BJ (cell line): Measurements from ENCODE around the gene SPSB4. TPM values are rescaled to one million over a fixed set of nuclear protein-coding genes. Genes with fewer than 3 reads are reported as not detected.

Experiments
- CTCF ChIA-PET: fragments of 350-600 bp; formaldehyde crosslinking; extraction: SDS; loops from one replicate; lab custom pipeline; 2021; ENCODE audit warnings: antibody characterized with exemption, inconsistent platforms; lab: Yijun Ruan, JAX
- POLR2A ChIA-PET: fragments of 300-600 bp; sonication (Branson Sonifier 250); formaldehyde crosslinking; extraction: SDS; loops from one replicate; lab custom pipeline; 2021; ENCODE audit warnings: antibody characterized with exemption; lab: Charles Lee
- DNase-seq: peaks from one replicate; pipeline ENCODE4 v3.0.0-alpha.2; 2011; ENCODE audit warnings: low read depth
- H3K27me3 ChIP-seq: 2 replicates; pipeline ENCODE4 v1.6.0; 2011; ENCODE audit warnings: low read length; ENCODE audit not compliant: control insufficient read depth, insufficient read depth
- H3K36me3 ChIP-seq: 2 replicates; pipeline ENCODE4 v1.5.1; 2011; ENCODE audit warnings: low read length; ENCODE audit not compliant: control insufficient read depth, insufficient read depth
- H3K4me3 ChIP-seq: 2 replicates; pipeline ENCODE4 v1.5.1; 2011; ENCODE audit warnings: low read depth, mild to moderate bottlenecking, control low read depth, low read length
- polyA plus RNA-seq: library from polyadenylated mRNA; depleted of rRNA; stranded (reverse); fragments of >200 nt; gene quantifications from 2 replicates; pipeline ENCODE4 v1.2.3, GENCODE V29; 2011
- TF ChIP-seq, protein P1 (sequence below): IDR thresholded peaks from 2 replicates; pipeline ENCODE4 v1.5.1; 2011; ENCODE audit warnings: low read depth, mild to moderate bottlenecking, control low read depth, inconsistent platforms, low read length, moderate library complexity; ENCODE audit not compliant: insufficient read depth

The SPSB4 gene
- polyA plus RNA-seq, 1 experiment, result not detected

DNA sequence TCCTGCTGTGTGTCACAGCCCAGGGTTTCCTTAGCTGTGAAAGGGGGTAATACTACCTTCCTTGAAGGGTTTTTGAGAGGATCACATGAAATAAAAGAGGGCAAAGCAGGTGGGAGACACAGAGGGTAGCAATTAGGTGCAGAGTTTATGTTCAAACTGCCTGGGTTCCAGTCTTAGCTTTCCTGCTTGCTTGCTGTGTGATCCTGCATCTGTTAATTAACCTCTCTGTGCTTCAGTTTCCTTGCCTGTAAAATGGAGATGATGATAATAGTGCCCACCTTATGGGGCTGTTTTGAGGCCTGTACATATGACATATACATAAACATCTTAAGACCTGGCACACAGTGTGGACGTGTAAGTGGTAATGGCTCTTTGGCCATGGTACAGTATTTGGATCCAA, 35.0 kb downstream of the SPSB4 start:
- no peak for DNase-seq
- ChIA-PET CTCF (interaction anchor here (0.8 kb wide), 1 partner anchor 10 kb away, joined by 3 read pairs; no protein-coding TSS in a partner anchor), POLR2A (no interaction called here)
- H3K4me3 ChIP-seq, result no peak overlapping the region
- H3K27me3 ChIP-seq, result peaks cover 3% of the 10 kb centered on the region; the same call in 1 of the 2 replicates
- TF ChIP-seq, protein P1, sequence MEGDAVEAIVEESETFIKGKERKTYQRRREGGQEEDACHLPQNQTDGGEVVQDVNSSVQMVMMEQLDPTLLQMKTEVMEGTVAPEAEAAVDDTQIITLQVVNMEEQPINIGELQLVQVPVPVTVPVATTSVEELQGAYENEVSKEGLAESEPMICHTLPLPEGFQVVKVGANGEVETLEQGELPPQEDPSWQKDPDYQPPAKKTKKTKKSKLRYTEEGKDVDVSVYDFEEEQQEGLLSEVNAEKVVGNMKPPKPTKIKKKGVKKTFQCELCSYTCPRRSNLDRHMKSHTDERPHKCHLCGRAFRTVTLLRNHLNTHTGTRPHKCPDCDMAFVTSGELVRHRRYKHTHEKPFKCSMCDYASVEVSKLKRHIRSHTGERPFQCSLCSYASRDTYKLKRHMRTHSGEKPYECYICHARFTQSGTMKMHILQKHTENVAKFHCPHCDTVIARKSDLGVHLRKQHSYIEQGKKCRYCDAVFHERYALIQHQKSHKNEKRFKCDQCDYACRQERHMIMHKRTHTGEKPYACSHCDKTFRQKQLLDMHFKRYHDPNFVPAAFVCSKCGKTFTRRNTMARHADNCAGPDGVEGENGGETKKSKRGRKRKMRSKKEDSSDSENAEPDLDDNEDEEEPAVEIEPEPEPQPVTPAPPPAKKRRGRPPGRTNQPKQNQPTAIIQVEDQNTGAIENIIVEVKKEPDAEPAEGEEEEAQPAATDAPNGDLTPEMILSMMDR, result no peak
- no peaks in the 10 kb centered on the region for H3K36me3 ChIP-seq

DNA sequence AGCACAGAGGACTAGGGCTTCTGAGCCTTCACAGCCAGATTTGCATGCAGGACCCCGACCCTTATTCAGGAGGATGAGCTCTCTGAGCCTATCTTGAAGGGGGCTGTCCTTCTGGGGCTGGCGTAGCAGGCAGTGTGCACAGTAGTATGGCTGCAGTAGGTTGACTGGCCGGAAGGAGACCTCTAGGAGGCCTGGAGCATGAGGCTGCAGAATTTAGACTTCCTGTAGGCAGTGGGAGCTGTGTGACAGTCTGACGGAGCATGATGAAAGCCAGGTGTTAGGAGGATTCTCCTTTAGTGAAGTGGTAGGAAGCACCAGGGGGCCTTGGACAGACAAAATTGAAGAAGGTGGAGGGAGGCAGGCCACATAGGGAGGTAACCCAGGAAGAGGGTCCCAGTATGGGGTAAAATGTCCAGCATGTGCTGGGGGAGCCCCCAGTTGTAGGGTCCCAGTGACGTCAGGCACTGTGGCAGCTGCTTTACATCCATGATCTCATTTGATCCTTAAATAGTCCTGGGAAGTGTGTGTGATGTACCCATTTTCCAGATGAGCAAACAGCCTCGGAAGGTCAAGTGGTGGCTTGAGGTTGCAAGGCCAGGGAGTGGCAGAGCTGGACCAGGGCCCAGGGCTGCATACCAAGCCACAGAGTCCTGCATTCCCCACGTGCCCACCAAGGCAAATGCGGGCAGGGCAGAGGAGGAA, 36.1 kb downstream of the SPSB4 start:
- POLR2A ChIA-PET, result no interaction called here
- CTCF ChIA-PET, result no interaction called here

DNA sequence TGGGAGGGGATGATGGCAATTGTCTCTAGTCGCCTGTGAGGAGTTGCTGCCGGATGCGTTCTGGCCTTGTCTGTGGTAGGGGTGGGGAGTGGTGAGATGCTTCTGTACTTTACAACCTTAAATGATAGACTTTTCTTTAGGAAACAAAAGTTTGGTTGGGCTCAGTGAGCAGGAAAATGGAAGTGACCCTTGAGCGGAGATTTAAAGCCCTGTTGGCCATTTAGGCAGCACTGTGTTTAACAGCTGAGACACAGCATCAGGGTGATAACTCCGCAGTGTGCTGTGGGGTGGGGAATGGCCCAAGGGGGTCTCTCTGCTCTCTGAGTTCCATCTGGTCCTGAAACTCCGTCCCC, 36.6 kb downstream of the SPSB4 start:
- CTCF ChIA-PET, result no interaction called here
- TF ChIP-seq, protein P1, result no peak
- POLR2A ChIA-PET, result no interaction called here
- Histone ChIP-seq H3K4me3 (no peak overlapping the region), H3K36me3 (no peaks in the 10 kb centered on the region), H3K27me3 (peaks cover 7% of the 10 kb centered on the region; the same call in 1 of the 2 replicates)
- no peak for DNase-seq

More for the DNA sequence above, 36.1 kb downstream of the SPSB4 start:
- DNase-seq, result no peak
- peaks cover 7% of the 10 kb centered on the region; the same call in 1 of the 2 replicates for H3K27me3 ChIP-seq
- TF ChIP-seq, protein P1, result no peak
- no peaks in the 10 kb centered on the region for H3K36me3 ChIP-seq
- no peak overlapping the region for H3K4me3 ChIP-seq

DNA sequence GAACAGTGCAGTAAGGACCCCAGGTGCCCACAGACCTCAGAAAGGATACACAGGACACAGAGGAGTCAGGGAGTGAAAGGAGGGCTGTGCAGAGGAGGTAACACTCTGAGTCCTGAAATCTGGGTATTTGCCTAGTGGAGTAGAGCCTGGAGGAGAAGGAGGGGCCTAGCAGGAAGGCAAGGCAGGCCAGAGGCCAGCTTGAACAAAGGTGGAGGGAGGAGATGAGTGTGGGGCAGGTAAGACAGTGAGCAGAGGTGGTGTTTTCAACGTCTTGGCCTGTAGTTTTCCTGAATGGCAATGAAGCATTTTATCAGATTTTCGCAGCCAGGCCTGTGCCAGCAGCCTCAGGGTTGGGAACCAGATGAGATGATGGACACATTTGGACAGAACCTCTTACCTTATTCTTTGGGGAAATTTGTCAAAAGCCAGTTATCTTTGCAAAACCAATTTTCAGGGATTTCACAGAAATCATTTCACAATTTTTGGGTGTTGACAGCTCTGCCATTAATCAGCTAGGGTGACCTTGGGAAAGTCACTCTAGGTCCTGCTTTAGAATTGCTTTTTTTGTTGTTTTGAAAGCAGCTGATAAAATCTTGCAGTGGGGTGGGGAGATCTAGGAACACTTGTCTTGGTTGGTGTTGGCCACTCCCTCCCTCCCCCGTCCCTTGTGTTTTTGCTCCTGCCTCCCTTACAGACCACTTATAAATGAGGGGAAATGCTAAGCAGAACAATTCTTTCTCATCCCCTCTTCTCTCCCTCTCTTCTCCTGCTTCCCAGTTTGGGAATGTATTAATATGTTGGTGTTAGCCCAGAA, 38.4 kb downstream of the SPSB4 start:
- Histone ChIP-seq H3K36me3 (no peaks in the 10 kb centered on the region), H3K4me3 (no peak overlapping the region), H3K27me3 (peaks cover 7% of the 10 kb centered on the region; the same call in 1 of the 2 replicates)
- ChIA-PET CTCF (no interaction called here), POLR2A (no interaction called here)
- no peak for DNase-seq
- TF ChIP-seq, protein P1, result no peak

DNA sequence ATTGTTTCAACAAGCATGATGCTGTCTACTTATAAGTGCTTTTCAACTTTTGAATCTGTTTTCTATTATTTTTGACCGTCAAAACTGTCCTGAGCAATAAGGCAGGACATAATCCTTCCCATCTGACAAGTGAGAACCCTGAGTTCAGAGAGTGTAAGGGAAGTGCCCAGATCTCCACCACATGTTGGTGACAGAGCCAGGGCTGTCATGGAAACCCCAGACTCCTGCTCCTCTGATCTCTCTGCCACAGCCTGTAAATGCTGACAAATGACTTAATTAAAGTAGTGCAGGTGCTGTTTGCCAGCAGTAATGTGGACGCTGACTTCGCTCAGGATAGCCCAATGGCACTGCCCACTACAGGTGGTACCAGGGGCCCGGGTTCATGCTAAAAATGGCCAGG, 40.3 kb downstream of the SPSB4 start:
- peaks cover 10% of the 10 kb centered on the region for H3K27me3 ChIP-seq
- no peak overlapping the region for H3K4me3 ChIP-seq
- no peaks in the 10 kb centered on the region for H3K36me3 ChIP-seq
- ChIA-PET POLR2A (interaction anchor here (0.6 kb wide), 1 partner anchor 91 kb away, joined by 4 read pairs; no protein-coding TSS in a partner anchor), CTCF (no interaction called here)
- no peak for DNase-seq
- TF ChIP-seq, protein P1, result no peak
